Measurements from ENCODE around the gene DNAH14. TPM values are rescaled to one million over a fixed set of nuclear protein-coding genes. Genes with fewer than 3 reads are reported as not detected.

DNAH14 gene
- polyA plus RNA-seq, 1 donor from 2014 or later: 24.9 TPM

GRCh38 chr1:225441314-225442122 lies 512.0 kb downstream of the DNAH14 start:
- no peaks in the 10 kb centered on the region for H3K9me3 ChIP-seq (ENCODE audit: low read length)
- H3F3A ChIP-seq (ENCODE audit: insufficient read depth, low read length, poor library complexity, severe bottlenecking): no peaks in the 10 kb centered on the region
- H3K4me2 ChIP-seq (ENCODE audit: low read length): no peak overlapping the region
- H3K4me3 ChIP-seq (ENCODE audit: low read length): no peak overlapping the region
- H3K27me3 ChIP-seq (ENCODE audit: insufficient read depth, low read depth, low read length): no peaks in the 10 kb centered on the region
- H3K27ac ChIP-seq (ENCODE audit: low read length): no peak overlapping the region
- no peaks in the 10 kb centered on the region for H3K9me2 ChIP-seq (ENCODE audit: insufficient read depth, low read length)
- H3K36me3 ChIP-seq (ENCODE audit: insufficient read depth, low read length): no peaks in the 10 kb centered on the region
- TF ChIP-seq POLR2AphosphoS5 (IDR thresholded peaks at IDR 0.05): no peak
- TF ChIP-seq EZH2 (IDR thresholded peaks at IDR 0.05; ENCODE audit: borderline replicate concordance, insufficient read depth, low read length, poor library complexity, severe bottlenecking): no peak
- no peak for TF ChIP-seq REST (IDR thresholded peaks at IDR 0.05; ENCODE audit: borderline replicate concordance)
- TF ChIP-seq RAD21 (conservative IDR thresholded peaks at IDR 0.05): no peak
- no peak for TF ChIP-seq MXI1 (conservative IDR thresholded peaks at IDR 0.05; ENCODE audit: poor library complexity, severe bottlenecking)
- no peak for TF ChIP-seq SMC3 (conservative IDR thresholded peaks at IDR 0.05; ENCODE audit: poor library complexity)
- TF ChIP-seq EP300 (conservative IDR thresholded peaks at IDR 0.05; ENCODE audit: poor library complexity, severe bottlenecking): no peak
- no peak for TF ChIP-seq CTCF (IDR thresholded peaks at IDR 0.05; ENCODE audit: poor library complexity, severe bottlenecking)
- no peak overlapping the region for H2AFZ ChIP-seq (ENCODE audit: low read depth, low read length)
- no peak overlapping the region for H3K9ac ChIP-seq (ENCODE audit: low read length)
- H4K20me1 ChIP-seq (ENCODE audit: insufficient read depth): no peaks in the 10 kb centered on the region
- H3K79me2 ChIP-seq (replicated peaks; ENCODE audit: insufficient read depth, low read length): no peaks in the 10 kb centered on the region

- Histone ChIP-seq H3K9me3 (ENCODE audit: low read length) (no peaks in the 10 kb centered on the region), H3K79me2 (replicated peaks; ENCODE audit: insufficient read depth, low read length) (no peaks in the 10 kb centered on the region), H3K27me3 (ENCODE audit: insufficient read depth, low read depth, low read length) (no peaks in the 10 kb centered on the region), H4K20me1 (ENCODE audit: insufficient read depth) (no peaks in the 10 kb centered on the region), H3K4me2 (ENCODE audit: low read length) (no peak overlapping the region), H3K4me3 (ENCODE audit: low read length) (no peak overlapping the region), H3F3A (ENCODE audit: insufficient read depth, low read length, poor library complexity, severe bottlenecking) (no peaks in the 10 kb centered on the region), H3K9ac (ENCODE audit: low read length) (no peak overlapping the region), H2AFZ (ENCODE audit: low read depth, low read length) (no peak overlapping the region), H3K9me2 (ENCODE audit: insufficient read depth, low read length) (no peaks in the 10 kb centered on the region), H3K36me3 (ENCODE audit: insufficient read depth, low read length) (no peaks in the 10 kb centered on the region), H3K27ac (ENCODE audit: low read length) (no peak overlapping the region)
- TF ChIP-seq RAD21 (conservative IDR thresholded peaks at IDR 0.05) (no peak), SMC3 (conservative IDR thresholded peaks at IDR 0.05; ENCODE audit: poor library complexity) (no peak), EP300 (conservative IDR thresholded peaks at IDR 0.05; ENCODE audit: poor library complexity, severe bottlenecking) (no peak), EZH2 (IDR thresholded peaks at IDR 0.05; ENCODE audit: borderline replicate concordance, insufficient read depth, low read length, poor library complexity, severe bottlenecking) (no peak), CTCF (IDR thresholded peaks at IDR 0.05; ENCODE audit: poor library complexity, severe bottlenecking) (no peak), MXI1 (conservative IDR thresholded peaks at IDR 0.05; ENCODE audit: poor library complexity, severe bottlenecking) (no peak), TAF1 (IDR thresholded peaks at IDR 0.05; ENCODE audit: low read depth) (no peak), REST (IDR thresholded peaks at IDR 0.05; ENCODE audit: borderline replicate concordance) (no peak), POLR2AphosphoS5 (IDR thresholded peaks at IDR 0.05) (no peak)
Observed at GRCh38 chr1:225442123-225442505, 512.6 kb downstream of the DNAH14 start.
